GM20000 (cell line): ENCODE measurements around the gene OSBPL6.

ENCODE experiments used
- DNase-seq: peaks from one replicate; pipeline ENCODE4 v3.0.0; 2012; ENCODE audit warnings: low spot score
- CTCF ChIP-seq: IDR thresholded peaks from 2 replicates; pipeline ENCODE4 v1.5.1; 2012; ENCODE audit warnings: mild to moderate bottlenecking, control low read depth; ENCODE audit errors: extremely low read depth, missing control alignments

OSBPL6 gene

GRCh38 chr2:178452334-178452733 lies 258.0 kb downstream of the OSBPL6 start:
- no peak for DNase-seq
- no peak for TF ChIP-seq CTCF
